Nephron (organoid): ENCODE results near the gene STARD3.

Source experiments
- H3K27ac Mint-ChIP-seq, 3 experiments: 2 replicates each; pipeline ENCODE4 v1.8.0; 2020; ENCODE audit warnings: mixed read lengths in 3 of 3, mild to moderate bottlenecking in 2 of 3, moderate library complexity in 1 of 3
- H3K27me3 Mint-ChIP-seq: 2 replicates; pipeline ENCODE4 v1.8.0; 2021; ENCODE audit warnings: low read depth, mild to moderate bottlenecking, moderate library complexity, mixed read lengths
- H3K36me3 Mint-ChIP-seq: 2 replicates; pipeline ENCODE4 v1.8.0; 2020; ENCODE audit warnings: low read depth, mixed read lengths
- H3K4me1 Mint-ChIP-seq: 2 replicates; pipeline ENCODE4 v1.8.0; 2020; ENCODE audit warnings: mixed read lengths
- H3K4me3 Mint-ChIP-seq, 3 experiments: 2 replicates each; pipeline ENCODE4 v1.8.0; 2020; ENCODE audit warnings: mild to moderate bottlenecking in 3 of 3, mixed read lengths in 3 of 3, moderate library complexity in 2 of 3
- H3K9me3 Mint-ChIP-seq: 2 replicates; pipeline ENCODE4 v1.8.0; 2020; ENCODE audit warnings: mixed read lengths
- TF ChIP-seq, protein P1 (sequence below), 3 experiments: fragments of 200-600 bp; sonication (generic); IDR thresholded peaks; one replicate each; pipeline ENCODE4 v1.5.0; 2021; ENCODE audit warnings: antibody characterized with exemption in 3 of 3; ENCODE audit not compliant: unreplicated experiment in 3 of 3

Gene STARD3

DNA sequence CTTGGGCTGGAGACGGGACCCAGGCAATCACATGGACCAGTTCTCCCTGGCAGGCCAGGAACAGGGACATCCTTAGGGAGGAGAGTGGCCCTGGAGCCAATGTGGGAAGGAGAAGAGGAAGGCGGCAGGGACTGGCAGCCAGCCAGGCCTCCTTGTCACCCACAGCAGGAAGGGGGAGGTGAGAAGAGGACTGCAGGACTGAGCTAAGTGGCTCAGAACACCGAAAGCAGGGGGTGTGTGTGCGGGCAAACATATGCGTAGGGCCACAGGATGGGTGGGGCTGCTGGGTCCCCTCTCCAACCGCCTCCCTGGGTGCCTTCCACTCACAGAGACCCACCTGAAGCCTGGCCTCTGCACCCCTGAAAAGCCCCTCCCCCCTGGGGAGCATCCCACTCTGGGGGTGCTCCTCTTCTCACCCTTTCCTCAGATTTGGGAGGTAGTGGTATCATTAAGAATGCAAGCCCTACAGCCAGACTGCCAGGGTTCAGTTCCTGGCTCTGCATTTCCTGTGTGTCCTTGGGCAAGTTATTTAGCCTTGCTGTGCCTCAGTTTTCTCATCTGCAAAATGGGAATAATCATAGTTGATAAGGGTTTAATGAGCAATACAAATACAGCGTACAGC, 39.4 kb downstream of the STARD3 start:
- H3K4me1 Mint-ChIP-seq = peaks cover 48% of the 10 kb centered on the region
- no peak overlapping the region for H3K4me3 Mint-ChIP-seq
- peaks cover 6% of the 10 kb centered on the region for H3K36me3 Mint-ChIP-seq
- TF ChIP-seq, protein P1, sequence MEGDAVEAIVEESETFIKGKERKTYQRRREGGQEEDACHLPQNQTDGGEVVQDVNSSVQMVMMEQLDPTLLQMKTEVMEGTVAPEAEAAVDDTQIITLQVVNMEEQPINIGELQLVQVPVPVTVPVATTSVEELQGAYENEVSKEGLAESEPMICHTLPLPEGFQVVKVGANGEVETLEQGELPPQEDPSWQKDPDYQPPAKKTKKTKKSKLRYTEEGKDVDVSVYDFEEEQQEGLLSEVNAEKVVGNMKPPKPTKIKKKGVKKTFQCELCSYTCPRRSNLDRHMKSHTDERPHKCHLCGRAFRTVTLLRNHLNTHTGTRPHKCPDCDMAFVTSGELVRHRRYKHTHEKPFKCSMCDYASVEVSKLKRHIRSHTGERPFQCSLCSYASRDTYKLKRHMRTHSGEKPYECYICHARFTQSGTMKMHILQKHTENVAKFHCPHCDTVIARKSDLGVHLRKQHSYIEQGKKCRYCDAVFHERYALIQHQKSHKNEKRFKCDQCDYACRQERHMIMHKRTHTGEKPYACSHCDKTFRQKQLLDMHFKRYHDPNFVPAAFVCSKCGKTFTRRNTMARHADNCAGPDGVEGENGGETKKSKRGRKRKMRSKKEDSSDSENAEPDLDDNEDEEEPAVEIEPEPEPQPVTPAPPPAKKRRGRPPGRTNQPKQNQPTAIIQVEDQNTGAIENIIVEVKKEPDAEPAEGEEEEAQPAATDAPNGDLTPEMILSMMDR (IDR thresholded peaks at IDR 0.05; ENCODE audit: unreplicated experiment in 3 of 3) = no peak
- peaks cover 12% of the 10 kb centered on the region for H3K27me3 Mint-ChIP-seq
- H3K27ac Mint-ChIP-seq = peak overlapping the region; percentile 47 to 73 (median 70)
- no peaks in the 10 kb centered on the region for H3K9me3 Mint-ChIP-seq

- H3K9me3 Mint-ChIP-seq = no peaks in the 10 kb centered on the region
- H3K36me3 Mint-ChIP-seq = peaks cover 6% of the 10 kb centered on the region
- peaks cover 5% of the 10 kb centered on the region for H3K27me3 Mint-ChIP-seq
- peaks cover 48% of the 10 kb centered on the region for H3K4me1 Mint-ChIP-seq
- peak overlapping the region; percentile 75 to 83 (median 80) for H3K27ac Mint-ChIP-seq
- TF ChIP-seq, protein P1 (IDR thresholded peaks at IDR 0.05; ENCODE audit: unreplicated experiment in 3 of 3) = no peak
- peak overlapping the region in 1 of 3 experiments; percentile 20 for H3K4me3 Mint-ChIP-seq
Measured at GRCh38 chr17:39677072-39677471, 40.1 kb downstream of the STARD3 start.

- H3K9me3 Mint-ChIP-seq = no peaks in the 10 kb centered on the region
- H3K27ac Mint-ChIP-seq = peak overlapping the region; percentile 75 to 83 (median 80)
- H3K4me3 Mint-ChIP-seq = peak overlapping the region in 2 of 3 experiments; percentile 20 to 28
- no peaks in the 10 kb centered on the region for H3K27me3 Mint-ChIP-seq
- peaks cover 10% of the 10 kb centered on the region for H3K36me3 Mint-ChIP-seq
- TF ChIP-seq, protein P1 (IDR thresholded peaks at IDR 0.05; ENCODE audit: unreplicated experiment in 3 of 3) = no peak
- peaks cover 48% of the 10 kb centered on the region for H3K4me1 Mint-ChIP-seq
Measured at GRCh38 chr17:39677542-39678339, 40.8 kb downstream of the STARD3 start.

- Mint-ChIP-seq H3K27ac (peak overlapping the region; percentile 75 to 83 (median 80)), H3K9me3 (no peaks in the 10 kb centered on the region), H3K4me1 (peaks cover 48% of the 10 kb centered on the region), H3K27me3 (no peaks in the 10 kb centered on the region), H3K4me3 (peak overlapping the region in 1 of 3 experiments; percentile 20), H3K36me3 (peaks cover 16% of the 10 kb centered on the region)
- TF ChIP-seq, protein P1 (IDR thresholded peaks at IDR 0.05; ENCODE audit: unreplicated experiment in 3 of 3) = no peak
Measured at GRCh38 chr17:39678340-39679116, 41.6 kb downstream of the STARD3 start.

GRCh38 chr17:39679521-39680192, 42.7 kb downstream of the STARD3 start:
- no peaks in the 10 kb centered on the region for H3K9me3 Mint-ChIP-seq
- peaks cover 21% of the 10 kb centered on the region for H3K36me3 Mint-ChIP-seq
- H3K4me3 Mint-ChIP-seq = peak overlapping the region in 1 of 3 experiments; percentile 31
- peaks cover 48% of the 10 kb centered on the region for H3K4me1 Mint-ChIP-seq
- H3K27me3 Mint-ChIP-seq = no peaks in the 10 kb centered on the region
- TF ChIP-seq, protein P1 (IDR thresholded peaks at IDR 0.05; ENCODE audit: unreplicated experiment in 3 of 3) = no peak
- H3K27ac Mint-ChIP-seq = peak overlapping the region in 2 of 3 experiments; percentile 22 to 67
